CD4-positive, alpha-beta T cell treated with Interleukin-17A for 1 hour (primary cell): Measurements from ENCODE around the gene ELF2.
A peak's percentile ranks its signal among the peaks of the same experiment; 100 is the strongest.
"Not testable (repeated sequence)": the region's sequence is repeated elsewhere in the genome, so short reads cannot be mapped to it uniquely, and the experiment has no call there.

Source experiments
- DNase-seq: peaks from one replicate; pipeline ENCODE4 v3.0.0-alpha.2; 2020

Gene ELF2

GRCh38 chr4:139015948-139016471 lies 161.0 kb downstream of the ELF2 start:
- no peak for DNase-seq

GRCh38 chr4:139015269-139015947 lies 161.6 kb downstream of the ELF2 start, which contains the start of gene NOCT:
TSS of gene NOCT (plus strand) at chr4:139015781. CDS start at chr4:139015982, 201 bp downstream.
- DNase-seq, result peak; percentile 95

GRCh38 chr4:139014371-139015268 lies 162.4 kb downstream of the ELF2 start:
- peak; percentile 13 for DNase-seq

GRCh38 chr4:139011225-139011950 lies 165.6 kb downstream of the ELF2 start:
- no peak for DNase-seq

GRCh38 chr4:139009702-139010101 lies 167.3 kb downstream of the ELF2 start:
- no peak for DNase-seq

GRCh38 chr4:139008278-139008677 lies 168.7 kb downstream of the ELF2 start:
- DNase-seq, result not testable (repeated sequence)

- no peak for DNase-seq
Measured at GRCh38 chr4:139007640-139008039, 169.4 kb downstream of the ELF2 start.
